HL-60 (cell line): Measurements from ENCODE around the gene PPP1R1C.

ENCODE experiments used
- CTCF ChIP-seq: IDR thresholded peaks from one replicate; pipeline ENCODE4 v1.5.1; 2011; ENCODE audit warnings: low read length, control low read depth, inconsistent platforms; ENCODE audit not compliant: insufficient read depth
- POLR2AphosphoS5 ChIP-seq: IDR thresholded peaks from 2 replicates; pipeline ENCODE4 v1.6.1; 2012; ENCODE audit warnings: low read depth

GRCh38 chr2:181971032-181971431 is 14.6 kb upstream of the PPP1R1C start:
- TF ChIP-seq CTCF (no peak), POLR2AphosphoS5 (no peak)
